GM18511 (cell line): ENCODE data around the gene SPTBN1.
A peak's percentile ranks its signal among the peaks of the same experiment; 100 is the strongest.

Experiments used
- ATAC-seq: cut with Tn5 transposase; IDR thresholded peaks from one replicate; pipeline ENCODE4 v1.9.1; 2021; ENCODE audit warnings: mild to moderate bottlenecking, moderate library complexity; ENCODE audit not compliant: unreplicated experiment

Gene SPTBN1

GRCh38 chr2:54644236-54644635, 188.1 kb downstream of the SPTBN1 start:
- ATAC-seq = no peak

- no peak for ATAC-seq
These were observed 190.2 kb downstream of the SPTBN1 start for GRCh38 chr2:54646170-54646927.

GRCh38 chr2:54648256-54648655, 192.1 kb downstream of the SPTBN1 start:
- no peak for ATAC-seq

- no peak for ATAC-seq
These were observed 193.1 kb downstream of the SPTBN1 start for GRCh38 chr2:54649191-54649590.

GRCh38 chr2:54649633-54650032, 193.5 kb downstream of the SPTBN1 start:
- ATAC-seq = no peak

GRCh38 chr2:54650612-54651011, 194.5 kb downstream of the SPTBN1 start:
- ATAC-seq = no peak

GRCh38 chr2:54651291-54651690, 195.2 kb downstream of the SPTBN1 start:
- ATAC-seq = no peak

- peak; percentile 97 for ATAC-seq
These were observed 196.4 kb downstream of the SPTBN1 start for GRCh38 chr2:54652540-54652939.

GRCh38 chr2:54653572-54654204, 197.6 kb downstream of the SPTBN1 start:
- ATAC-seq = no peak

GRCh38 chr2:54655046-54655809, 199.1 kb downstream of the SPTBN1 start:
- no peak for ATAC-seq

GRCh38 chr2:54656863-54657262, 200.7 kb downstream of the SPTBN1 start:
- no peak for ATAC-seq

- ATAC-seq = no peak
These were observed 201.5 kb downstream of the SPTBN1 start for GRCh38 chr2:54657664-54658083.

- no peak for ATAC-seq
These were observed 202.5 kb downstream of the SPTBN1 start for GRCh38 chr2:54658564-54659071.

- ATAC-seq = no peak
These were observed 203.4 kb downstream of the SPTBN1 start for GRCh38 chr2:54659527-54659926.

- ATAC-seq = no peak
These were observed 204.6 kb downstream of the SPTBN1 start for GRCh38 chr2:54660752-54661151.

GRCh38 chr2:54663424-54664030, 207.4 kb downstream of the SPTBN1 start:
- no peak for ATAC-seq

- no peak for ATAC-seq
These were observed 208.2 kb downstream of the SPTBN1 start for GRCh38 chr2:54664238-54664786.

- no peak for ATAC-seq
These were observed 209.3 kb downstream of the SPTBN1 start for GRCh38 chr2:54665436-54665856.

- no peak for ATAC-seq
These were observed 210.1 kb downstream of the SPTBN1 start for GRCh38 chr2:54666131-54666633.

GRCh38 chr2:54666634-54667265, 210.6 kb downstream of the SPTBN1 start:
- no peak for ATAC-seq
